LNCaP clone FGC (cell line): ENCODE measurements around the gene PLA2G12A.

Source experiments
- DNase-seq: peaks from one replicate; pipeline ENCODE4 v3.0.0-alpha.2; 2011; ENCODE audit warnings: low read depth
- H3K4me3 ChIP-seq: 2 replicates; pipeline ENCODE4 v1.5.1; 2011; ENCODE audit warnings: mild to moderate bottlenecking, low read depth, low read length, control low read depth
- TF ChIP-seq, protein P1 (sequence below): IDR thresholded peaks from 2 replicates; pipeline ENCODE4 v1.5.1; 2012; ENCODE audit warnings: mild to moderate bottlenecking; ENCODE audit not compliant: control insufficient read depth, insufficient read depth; ENCODE audit errors: extremely low read depth

Gene PLA2G12A

DNA sequence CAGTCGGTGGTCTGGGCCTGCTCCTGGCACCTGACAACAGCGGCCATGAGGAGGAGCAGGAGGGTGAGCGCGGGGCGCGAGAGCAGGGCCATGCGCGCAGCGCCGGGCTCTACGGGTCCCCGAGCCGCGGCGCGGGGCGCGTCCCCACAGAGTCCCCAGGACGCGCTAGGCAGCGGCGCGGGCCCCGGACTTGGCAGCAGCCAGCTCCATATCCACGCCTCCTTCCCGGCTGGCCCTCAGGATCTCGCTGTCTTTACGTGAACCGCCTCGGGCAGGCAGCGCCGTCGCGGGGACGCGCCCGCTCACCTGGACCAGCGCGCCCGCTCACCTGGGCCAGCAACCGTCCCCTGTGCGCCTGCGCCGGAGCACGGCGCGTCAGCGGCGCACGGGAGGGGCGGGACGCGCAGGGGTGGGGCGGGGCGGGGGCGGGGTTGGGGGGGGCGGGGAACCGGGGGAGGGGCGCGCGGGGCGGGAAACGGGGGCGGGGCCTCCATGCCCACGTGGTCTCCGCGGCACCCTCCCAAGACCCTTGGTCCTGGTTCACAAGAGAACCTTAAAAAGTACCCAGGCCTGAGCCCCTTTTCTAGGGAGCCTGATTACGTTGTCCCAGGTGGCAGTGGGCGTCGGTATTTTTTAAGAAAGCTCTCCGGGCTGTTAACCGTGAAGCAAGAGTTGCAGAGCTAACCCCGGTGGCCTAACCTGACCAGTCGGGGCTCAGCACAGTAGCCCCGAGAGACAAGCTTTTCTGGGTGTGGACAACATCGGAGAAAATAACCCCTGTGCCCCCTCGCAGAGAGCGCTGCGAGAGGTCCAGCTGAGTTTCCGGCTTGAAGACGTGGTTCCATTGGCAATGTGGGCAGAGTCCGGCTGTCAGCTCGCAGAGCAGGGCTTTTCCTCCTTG lies at the start of gene PLA2G12A:
Gene PLA2G12A, minus strand, starts transcription at position 353 of the 901 bp plus-strand sequence. Its CDS starts 261 bp downstream, at position 92.
- TF ChIP-seq, protein P1, sequence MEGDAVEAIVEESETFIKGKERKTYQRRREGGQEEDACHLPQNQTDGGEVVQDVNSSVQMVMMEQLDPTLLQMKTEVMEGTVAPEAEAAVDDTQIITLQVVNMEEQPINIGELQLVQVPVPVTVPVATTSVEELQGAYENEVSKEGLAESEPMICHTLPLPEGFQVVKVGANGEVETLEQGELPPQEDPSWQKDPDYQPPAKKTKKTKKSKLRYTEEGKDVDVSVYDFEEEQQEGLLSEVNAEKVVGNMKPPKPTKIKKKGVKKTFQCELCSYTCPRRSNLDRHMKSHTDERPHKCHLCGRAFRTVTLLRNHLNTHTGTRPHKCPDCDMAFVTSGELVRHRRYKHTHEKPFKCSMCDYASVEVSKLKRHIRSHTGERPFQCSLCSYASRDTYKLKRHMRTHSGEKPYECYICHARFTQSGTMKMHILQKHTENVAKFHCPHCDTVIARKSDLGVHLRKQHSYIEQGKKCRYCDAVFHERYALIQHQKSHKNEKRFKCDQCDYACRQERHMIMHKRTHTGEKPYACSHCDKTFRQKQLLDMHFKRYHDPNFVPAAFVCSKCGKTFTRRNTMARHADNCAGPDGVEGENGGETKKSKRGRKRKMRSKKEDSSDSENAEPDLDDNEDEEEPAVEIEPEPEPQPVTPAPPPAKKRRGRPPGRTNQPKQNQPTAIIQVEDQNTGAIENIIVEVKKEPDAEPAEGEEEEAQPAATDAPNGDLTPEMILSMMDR, result no peak
- peak; percentile 86 for DNase-seq
- H3K4me3 ChIP-seq, result peak within 1 kb of the TSS; percentile 77

DNA sequence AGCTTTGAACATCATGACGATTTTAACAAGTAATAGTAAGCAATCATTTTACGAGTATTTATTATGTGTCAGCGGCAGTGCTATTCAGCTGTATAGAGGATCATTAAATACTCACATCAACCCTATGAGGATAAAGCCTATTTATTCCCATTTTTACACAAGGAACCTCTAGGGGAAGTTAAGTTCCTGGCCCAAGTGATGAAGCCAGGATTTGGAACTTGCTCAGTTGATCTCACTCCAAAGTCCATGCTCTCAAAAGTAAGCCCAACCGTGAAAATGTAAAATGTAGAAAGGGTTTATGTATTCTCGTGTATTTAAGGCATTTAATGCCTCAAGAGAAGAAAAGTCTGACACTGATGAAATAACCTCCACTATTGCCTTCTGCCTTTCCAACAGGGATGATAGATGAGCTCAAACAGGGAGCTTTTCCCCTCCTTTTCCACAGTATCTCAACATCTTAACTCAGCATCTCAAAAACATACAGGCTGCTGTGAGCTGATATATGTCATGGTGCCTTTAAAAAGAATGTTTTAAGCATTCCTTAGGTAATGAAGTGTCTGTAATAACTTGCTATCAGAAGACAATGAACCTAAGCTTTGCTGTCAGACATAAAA lies 35.0 kb upstream of the PLA2G12A start:
- TF ChIP-seq, protein P1, result no peak
- no peak for DNase-seq
- no peak overlapping the region for H3K4me3 ChIP-seq

DNA sequence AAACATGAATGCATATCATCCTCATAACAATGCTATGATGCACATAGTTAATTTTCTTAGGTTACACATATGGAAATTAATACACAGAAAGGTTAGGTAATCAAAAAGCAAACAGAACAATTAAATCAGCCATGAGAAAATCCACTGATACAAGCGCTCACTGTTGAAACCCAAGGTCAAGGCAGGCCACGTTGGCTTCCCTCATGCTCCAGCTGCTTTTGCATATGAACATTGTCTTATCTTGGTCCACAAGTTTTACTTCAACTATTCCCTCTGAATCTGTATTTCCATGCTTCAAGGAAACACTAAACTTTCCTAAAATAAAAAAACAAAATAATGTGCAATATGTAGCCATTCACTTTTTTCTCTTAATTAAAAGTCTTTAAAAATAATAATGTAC lies 34.5 kb upstream of the PLA2G12A start:
- TF ChIP-seq, protein P1, result no peak
- H3K4me3 ChIP-seq, result no peak overlapping the region
- peak; percentile 22 for DNase-seq

DNA sequence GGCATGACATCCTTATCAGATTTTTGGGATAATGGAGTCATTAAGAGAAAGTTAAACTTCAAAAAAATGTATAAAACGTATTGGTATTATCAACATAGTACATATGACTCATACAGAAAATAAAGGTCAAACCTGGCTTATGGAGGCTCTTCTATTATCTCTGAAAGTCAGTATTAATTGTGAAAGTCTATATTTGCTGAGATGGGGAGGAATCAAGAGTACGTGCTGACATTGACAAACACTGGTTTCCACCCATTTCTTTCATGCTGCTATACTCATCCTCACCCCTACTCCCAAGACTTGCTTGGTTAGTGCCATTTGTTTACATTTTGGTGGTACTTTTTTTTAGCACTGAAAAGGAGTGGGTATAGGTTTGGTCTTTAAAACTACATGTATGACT lies 30.8 kb upstream of the PLA2G12A start:
- H3K4me3 ChIP-seq, result no peak overlapping the region
- DNase-seq, result no peak
- TF ChIP-seq, protein P1, result no peak

DNA sequence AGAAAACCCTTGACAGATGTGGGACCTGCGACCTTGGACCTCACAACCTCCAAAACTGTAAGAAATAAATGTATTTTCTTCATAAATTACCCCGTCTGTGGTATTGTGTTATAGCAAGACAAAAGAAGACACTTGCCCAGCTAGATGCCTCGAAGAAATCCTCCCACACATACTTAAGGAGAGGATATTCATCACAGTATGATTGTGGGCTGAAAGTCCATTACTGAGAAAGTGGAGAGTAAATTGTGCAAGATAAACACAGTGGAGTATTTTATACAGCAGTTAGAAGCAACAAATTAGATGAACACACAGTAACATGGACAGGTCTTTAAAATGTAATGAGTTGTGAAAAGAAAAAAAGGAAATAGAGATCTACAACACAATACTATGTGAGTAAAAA lies 25.8 kb upstream of the PLA2G12A start:
- no peak for DNase-seq
- TF ChIP-seq, protein P1, result no peak

DNA sequence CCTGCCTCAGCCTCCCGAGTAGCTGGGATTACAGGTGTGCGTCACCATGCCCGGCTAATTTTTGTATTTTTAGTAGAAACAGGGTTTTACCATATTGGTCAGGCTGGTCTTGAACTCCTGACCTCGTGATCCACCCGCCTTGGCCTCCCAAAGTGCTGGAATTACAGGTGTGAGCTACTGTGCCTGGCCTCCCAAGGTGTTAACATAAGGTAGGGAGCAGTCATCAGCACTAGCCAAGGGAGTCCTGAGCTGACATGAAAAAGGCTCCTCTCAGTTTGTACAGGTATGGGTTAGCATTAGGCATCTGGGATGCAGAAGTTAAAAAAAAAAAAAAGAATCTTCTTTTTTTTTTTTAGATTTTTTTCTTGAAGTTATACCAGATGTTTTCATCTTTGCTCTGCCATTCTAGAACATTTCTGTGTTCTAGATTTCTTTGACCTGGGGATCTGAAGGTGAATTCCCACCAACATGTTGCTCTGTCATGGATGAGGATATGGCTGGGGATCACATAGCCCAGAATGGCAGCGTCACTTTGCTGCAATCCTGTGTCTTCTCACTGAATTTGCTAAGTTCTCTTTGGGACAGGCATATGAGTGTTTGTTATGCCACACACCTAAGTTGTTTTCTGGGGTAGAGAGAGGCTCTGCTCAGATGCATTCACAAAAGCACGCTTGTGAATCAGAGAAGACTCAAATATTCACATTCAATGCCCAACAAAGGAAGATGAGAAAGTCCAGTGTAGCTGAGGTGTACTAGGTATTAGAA lies 24.4 kb upstream of the PLA2G12A start:
- TF ChIP-seq, protein P1, result no peak
- DNase-seq, result no peak
- H3K4me3 ChIP-seq, result no peak overlapping the region

More for the DNA sequence above, 25.8 kb upstream of the PLA2G12A start:
- H3K4me3 ChIP-seq, result no peak overlapping the region
